ENCODE measurements around the gene LDLRAD4. TPM values are rescaled to one million over a fixed set of nuclear protein-coding genes. Genes with fewer than 3 reads are reported as not detected.

LDLRAD4 gene
- total RNA-seq, 2 donors from 2014 or later, result 18.4 to 59.2 TPM

GRCh38 chr18:13565228-13565627, 346.7 kb downstream of the LDLRAD4 start:
- peak overlapping the region in 1 of 2 donors; percentile 19 for H3K27ac Mint-ChIP-seq
- H3K36me3 Mint-ChIP-seq, result no peaks in the 10 kb centered on the region
- H3K9me3 Mint-ChIP-seq, result no peaks in the 10 kb centered on the region
- ATAC-seq (no peak), DNase-seq (ENCODE audit: low spot score in 2 of 2) (no peak)

- ATAC-seq (peak; percentile 39 to 42), DNase-seq (ENCODE audit: low spot score in 2 of 2) (no peak)
- Mint-ChIP-seq H3K9me3 (no peaks in the 10 kb centered on the region), H3K36me3 (no peaks in the 10 kb centered on the region), H3K27ac (peak overlapping the region; percentile 87 to 88)
Measured at GRCh38 chr18:13566941-13567746, 348.6 kb downstream of the LDLRAD4 start.

GRCh38 chr18:13568443-13569392, 350.2 kb downstream of the LDLRAD4 start:
- Mint-ChIP-seq H3K36me3 (no peaks in the 10 kb centered on the region), H3K9me3 (no peaks in the 10 kb centered on the region), H3K27ac (peak overlapping the region; percentile 67 to 87)
- DNase-seq (ENCODE audit: low spot score in 2 of 2) (no peak), ATAC-seq (peak; percentile 67 to 82)

DNA sequence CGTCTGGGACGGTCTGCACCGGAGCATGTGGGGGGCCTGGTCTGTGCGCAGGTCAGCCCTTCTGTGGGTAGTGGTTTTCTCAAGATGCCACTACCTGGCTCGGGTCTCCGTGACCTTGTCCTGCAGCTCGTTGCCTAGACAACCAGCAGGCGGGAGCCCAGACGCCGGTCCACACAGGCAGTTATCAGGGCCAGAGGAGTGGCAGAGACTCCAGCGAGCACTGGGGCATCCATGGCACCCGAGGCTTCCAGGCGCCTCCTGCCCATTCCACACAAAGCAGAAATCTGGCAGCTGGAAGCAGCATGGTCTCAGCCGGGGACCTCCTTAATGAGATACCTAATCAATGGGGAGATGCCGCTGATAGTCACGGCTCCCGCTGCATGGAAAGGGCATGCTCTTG, 351.7 kb downstream of the LDLRAD4 start:
- peaks cover 0 to 3% of the 10 kb centered on the region in 2 donors for H3K36me3 Mint-ChIP-seq
- no peaks in the 10 kb centered on the region for H3K9me3 Mint-ChIP-seq
- DNase-seq (ENCODE audit: low spot score in 2 of 2) (no peak), ATAC-seq (no peak)
- H3K27ac Mint-ChIP-seq, result no peak overlapping the region

DNA sequence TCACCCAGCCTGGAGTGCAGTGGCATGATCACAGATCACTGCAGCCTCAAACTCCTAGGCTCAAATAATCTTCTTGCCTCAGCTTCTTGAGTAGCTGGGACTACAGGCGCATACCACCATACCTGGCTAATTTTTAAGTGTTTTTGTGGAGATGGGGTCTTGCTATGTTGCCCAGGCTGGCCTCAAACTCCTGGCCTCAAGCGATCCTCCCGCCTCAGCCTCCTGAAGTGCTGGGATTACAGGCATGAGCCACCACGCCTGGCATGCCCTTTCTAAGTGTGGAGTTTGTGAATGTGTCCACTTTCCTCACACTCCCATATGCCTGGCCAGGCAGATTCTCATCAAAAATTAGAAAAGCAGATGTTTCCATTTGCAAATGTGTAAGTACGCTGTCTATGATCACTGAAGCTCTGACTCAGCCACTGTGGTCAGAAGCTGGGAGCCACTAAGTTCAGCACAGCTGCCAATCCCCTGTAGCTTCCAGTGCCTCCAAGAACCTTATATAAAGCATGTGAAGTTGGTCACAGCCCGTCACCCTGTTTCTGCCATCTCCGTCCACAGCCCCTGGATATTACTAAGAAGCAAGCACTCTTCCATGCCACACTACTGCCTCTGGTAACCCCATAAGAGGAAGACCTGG, 352.4 kb downstream of the LDLRAD4 start:
- Mint-ChIP-seq H3K27ac (no peak overlapping the region), H3K9me3 (no peaks in the 10 kb centered on the region), H3K36me3 (peaks cover 0 to 10% of the 10 kb centered on the region in 2 donors)
- peak in 1 of 2 donors; percentile 50 for ATAC-seq
- no peak for DNase-seq (ENCODE audit: low spot score in 2 of 2)

- Mint-ChIP-seq H3K9me3 (no peaks in the 10 kb centered on the region), H3K36me3 (peaks cover 0 to 18% of the 10 kb centered on the region in 2 donors), H3K27ac (no peak overlapping the region)
- no peak for DNase-seq (ENCODE audit: low spot score in 2 of 2)
- no peak for ATAC-seq
Measured at GRCh38 chr18:13572148-13572547, 353.6 kb downstream of the LDLRAD4 start.

GRCh38 chr18:13572721-13573120, 354.2 kb downstream of the LDLRAD4 start:
- DNase-seq (ENCODE audit: low spot score in 2 of 2) (no peak), ATAC-seq (no peak)
- H3K9me3 Mint-ChIP-seq, result no peaks in the 10 kb centered on the region
- peaks cover 0 to 18% of the 10 kb centered on the region in 2 donors for H3K36me3 Mint-ChIP-seq
- no peak overlapping the region for H3K27ac Mint-ChIP-seq

DNA sequence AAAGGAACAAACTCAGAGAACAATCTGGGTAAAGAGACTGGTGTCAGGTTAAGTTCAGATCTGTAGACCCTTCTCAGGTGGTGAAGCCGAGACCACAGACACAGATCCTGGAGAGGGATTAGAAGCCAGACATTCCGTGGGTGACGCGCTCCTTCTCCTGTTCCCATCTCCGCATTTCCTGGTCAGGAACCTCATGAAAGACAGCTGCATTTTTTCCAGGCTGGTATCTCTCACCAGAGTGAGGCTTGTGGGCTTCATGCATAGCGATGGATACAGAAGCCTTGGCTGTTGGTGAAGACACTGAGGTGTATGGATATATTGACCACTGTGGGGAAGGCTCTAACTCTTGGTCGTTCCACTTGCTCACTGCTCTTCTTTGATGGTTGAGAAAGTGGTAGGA, 355.2 kb downstream of the LDLRAD4 start:
- no peak for DNase-seq (ENCODE audit: low spot score in 2 of 2)
- H3K9me3 Mint-ChIP-seq, result no peaks in the 10 kb centered on the region
- peaks cover 0 to 18% of the 10 kb centered on the region in 2 donors for H3K36me3 Mint-ChIP-seq
- ATAC-seq, result no peak
- H3K27ac Mint-ChIP-seq, result no peak overlapping the region

DNA sequence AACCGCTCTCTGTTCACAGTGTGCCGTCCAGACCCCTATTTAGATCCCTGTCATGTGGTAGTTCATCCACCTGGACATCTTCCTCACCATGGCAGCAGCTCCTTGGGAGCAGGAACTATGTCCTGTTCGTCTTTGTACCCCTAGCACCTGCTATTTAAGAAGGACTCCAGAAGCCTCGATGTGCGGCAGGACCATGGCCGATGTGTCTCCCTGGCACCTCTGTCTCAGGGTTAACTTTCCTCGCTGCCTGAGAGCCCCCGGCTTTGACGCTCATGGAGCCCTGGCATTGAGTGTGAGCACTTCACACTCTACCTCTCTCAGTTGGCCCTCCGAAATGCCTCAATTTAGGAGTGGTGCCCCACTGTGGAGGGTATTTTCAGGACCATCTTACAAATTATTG, 355.8 kb downstream of the LDLRAD4 start:
- ATAC-seq (no peak), DNase-seq (ENCODE audit: low spot score in 2 of 2) (no peak)
- Mint-ChIP-seq H3K36me3 (peaks cover 0 to 18% of the 10 kb centered on the region in 2 donors), H3K9me3 (no peaks in the 10 kb centered on the region), H3K27ac (no peak overlapping the region)

GRCh38 chr18:13574761-13575160, 356.2 kb downstream of the LDLRAD4 start:
- peaks cover 0 to 18% of the 10 kb centered on the region in 2 donors for H3K36me3 Mint-ChIP-seq
- ATAC-seq, result no peak
- DNase-seq (ENCODE audit: low spot score in 2 of 2), result no peak
- H3K27ac Mint-ChIP-seq, result no peak overlapping the region
- no peaks in the 10 kb centered on the region for H3K9me3 Mint-ChIP-seq

DNA sequence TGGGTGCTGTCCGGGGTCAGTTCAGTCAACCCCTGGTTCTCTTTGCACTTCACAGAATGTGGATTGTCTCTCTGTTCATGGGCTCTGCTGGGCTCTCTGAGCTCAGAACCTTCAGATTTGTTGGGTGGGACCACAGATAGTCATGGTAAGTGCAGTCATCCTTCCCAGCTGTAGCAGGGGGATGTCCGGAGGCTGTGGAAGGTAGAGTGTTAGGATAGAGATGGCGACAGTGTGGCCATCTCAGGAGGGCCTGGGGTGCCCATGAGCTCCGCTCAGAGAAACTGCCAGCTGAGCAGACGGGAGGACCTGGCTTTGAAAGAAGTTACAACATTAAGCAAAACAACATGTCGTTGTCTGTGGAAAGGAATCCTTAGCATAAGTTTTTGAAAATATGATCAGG, 358.0 kb downstream of the LDLRAD4 start:
- H3K36me3 Mint-ChIP-seq, result peaks cover 0 to 18% of the 10 kb centered on the region in 2 donors
- H3K27ac Mint-ChIP-seq, result peak overlapping the region in 1 of 2 donors; percentile 75
- ATAC-seq (no peak), DNase-seq (ENCODE audit: low spot score in 2 of 2) (no peak)
- no peaks in the 10 kb centered on the region for H3K9me3 Mint-ChIP-seq

GRCh38 chr18:13577091-13577697, 358.6 kb downstream of the LDLRAD4 start:
- peaks cover 0 to 18% of the 10 kb centered on the region in 2 donors for H3K36me3 Mint-ChIP-seq
- DNase-seq (ENCODE audit: low spot score in 2 of 2) (peak in 1 of 2 donors; percentile 53), ATAC-seq (peak; percentile 93 to 96)
- H3K9me3 Mint-ChIP-seq, result no peaks in the 10 kb centered on the region
- H3K27ac Mint-ChIP-seq, result peak overlapping the region; percentile 59 to 75

- no peaks in the 10 kb centered on the region for H3K9me3 Mint-ChIP-seq
- no peak for ATAC-seq
- H3K27ac Mint-ChIP-seq, result peak overlapping the region in 1 of 2 donors; percentile 75
- peaks cover 0 to 18% of the 10 kb centered on the region in 2 donors for H3K36me3 Mint-ChIP-seq
- DNase-seq (ENCODE audit: low spot score in 2 of 2), result no peak
Measured at GRCh38 chr18:13577781-13578180, 359.2 kb downstream of the LDLRAD4 start.

DNA sequence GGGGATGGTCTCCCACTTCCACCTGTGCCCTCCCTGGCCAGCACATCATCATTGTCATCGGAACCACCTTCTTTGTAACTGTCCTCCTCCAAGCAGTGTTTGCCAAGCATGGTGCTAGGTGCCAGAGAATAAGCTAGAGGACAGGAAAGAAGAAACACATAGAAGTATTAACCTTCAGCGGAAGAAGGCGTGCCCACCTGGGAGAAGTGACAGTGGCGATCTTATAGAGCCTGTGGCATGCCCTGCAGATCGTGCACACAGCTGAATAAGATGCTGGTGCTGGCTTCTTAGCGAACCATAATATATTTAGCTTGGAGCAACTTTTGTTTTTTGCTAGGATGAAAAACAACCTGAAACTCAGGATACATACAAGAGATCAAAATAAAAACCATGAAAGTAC, 359.8 kb downstream of the LDLRAD4 start:
- DNase-seq (ENCODE audit: low spot score in 2 of 2), result no peak
- Mint-ChIP-seq H3K9me3 (no peaks in the 10 kb centered on the region), H3K27ac (peak overlapping the region in 1 of 2 donors; percentile 75), H3K36me3 (peaks cover 0 to 18% of the 10 kb centered on the region in 2 donors)
- no peak for ATAC-seq

DNA sequence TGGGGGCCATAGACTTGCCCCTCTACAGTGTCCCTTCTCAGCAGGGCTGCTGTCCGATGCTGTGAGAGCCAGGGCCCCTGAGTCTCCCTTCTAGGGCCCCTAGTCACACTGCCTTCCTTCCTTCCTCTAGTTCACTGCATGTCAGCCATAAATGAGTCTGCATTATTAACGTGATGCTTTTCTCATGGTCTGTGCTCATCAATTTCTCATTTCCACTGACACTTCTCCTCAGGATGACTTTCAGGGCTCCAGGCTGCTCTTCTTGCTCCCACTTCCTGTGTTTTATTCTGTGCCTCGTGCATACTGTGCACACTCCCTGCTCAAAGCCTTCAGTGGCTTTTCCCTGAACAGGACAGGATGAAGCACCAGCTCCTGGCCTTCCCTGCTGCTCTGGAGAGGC, 361.3 kb downstream of the LDLRAD4 start:
- ATAC-seq, result peak; percentile 2 to 6
- peaks cover 5 to 18% of the 10 kb centered on the region in 2 donors for H3K36me3 Mint-ChIP-seq
- H3K9me3 Mint-ChIP-seq, result no peaks in the 10 kb centered on the region
- peak overlapping the region in 1 of 2 donors; percentile 33 for H3K27ac Mint-ChIP-seq
- DNase-seq (ENCODE audit: low spot score in 2 of 2), result no peak

DNA sequence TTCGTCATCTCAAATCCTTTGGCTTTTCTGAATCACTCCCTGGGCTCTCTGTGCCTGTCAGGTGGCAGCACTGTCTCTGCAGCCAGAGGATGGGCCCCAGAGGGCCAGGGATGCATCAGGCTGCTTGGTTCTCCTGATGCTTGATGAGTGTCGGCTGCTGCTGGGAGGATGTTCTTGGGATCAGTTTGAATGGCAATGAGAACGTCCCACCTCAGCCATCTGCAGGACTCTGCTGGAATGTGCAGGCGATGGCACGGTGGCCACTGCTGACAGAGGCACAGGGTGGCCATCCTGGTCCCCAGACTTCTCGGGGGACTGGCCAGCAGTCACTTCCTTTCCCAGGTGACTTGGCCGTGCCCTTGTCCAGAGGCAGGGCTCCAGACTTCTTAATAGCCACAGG, 361.8 kb downstream of the LDLRAD4 start:
- DNase-seq (ENCODE audit: low spot score in 2 of 2) (no peak), ATAC-seq (peak in 1 of 2 donors; percentile 9)
- Mint-ChIP-seq H3K36me3 (peaks cover 5 to 18% of the 10 kb centered on the region in 2 donors), H3K27ac (peak overlapping the region in 1 of 2 donors; percentile 33), H3K9me3 (no peaks in the 10 kb centered on the region)
